Transverse colon (tissue), 4 donors: Measurements from ENCODE around the gene ELOVL1.

ENCODE experiments used
- POLR2AphosphoS5 ChIP-seq, 3 donors: sonication (generic); formaldehyde crosslinking; IDR thresholded peaks; one replicate each; pipeline ENCODE4 v1.6.1; 2016; ENCODE audit warnings: antibody characterized with exemption in 3 of 3
- TF ChIP-seq, protein P1 (sequence below), 5 experiments: fragments of 200-600 bp in 3 of 5; fragments of 450-650 bp in 2 of 5; sonication (generic) in 3 of 5; IDR thresholded peaks; 1 replicate in 2 of 5; 2 replicates in 3 of 5; pipeline ENCODE4 v1.5.1; 2016 to 2017; ENCODE audit warnings: antibody characterized with exemption in 5 of 5, inconsistent platforms in 3 of 5, mild to moderate bottlenecking in 2 of 5, moderate library complexity in 1 of 5

DNA sequence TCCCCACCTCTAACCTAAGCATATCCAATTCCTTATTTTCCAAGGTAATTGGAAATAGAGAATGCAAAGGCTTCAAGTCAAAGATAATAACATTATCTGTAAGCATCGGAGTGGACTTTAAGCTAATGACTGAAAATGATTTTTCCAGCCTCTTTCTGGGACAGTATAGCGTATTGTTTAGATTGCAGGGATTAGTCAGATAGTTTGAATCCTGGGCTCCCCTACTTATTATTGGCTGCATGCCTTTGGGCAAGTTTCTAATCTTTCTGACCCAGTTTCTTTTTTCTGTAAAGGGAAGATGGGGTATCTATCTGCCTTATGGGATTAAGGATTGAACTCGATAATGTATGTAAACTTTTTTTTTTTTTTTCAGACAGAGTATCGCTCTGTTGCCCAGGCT lies 10.6 kb downstream of the ELOVL1 start:
- no peak for TF ChIP-seq POLR2AphosphoS5 (IDR thresholded peaks at IDR 0.05)
- TF ChIP-seq, protein P1, sequence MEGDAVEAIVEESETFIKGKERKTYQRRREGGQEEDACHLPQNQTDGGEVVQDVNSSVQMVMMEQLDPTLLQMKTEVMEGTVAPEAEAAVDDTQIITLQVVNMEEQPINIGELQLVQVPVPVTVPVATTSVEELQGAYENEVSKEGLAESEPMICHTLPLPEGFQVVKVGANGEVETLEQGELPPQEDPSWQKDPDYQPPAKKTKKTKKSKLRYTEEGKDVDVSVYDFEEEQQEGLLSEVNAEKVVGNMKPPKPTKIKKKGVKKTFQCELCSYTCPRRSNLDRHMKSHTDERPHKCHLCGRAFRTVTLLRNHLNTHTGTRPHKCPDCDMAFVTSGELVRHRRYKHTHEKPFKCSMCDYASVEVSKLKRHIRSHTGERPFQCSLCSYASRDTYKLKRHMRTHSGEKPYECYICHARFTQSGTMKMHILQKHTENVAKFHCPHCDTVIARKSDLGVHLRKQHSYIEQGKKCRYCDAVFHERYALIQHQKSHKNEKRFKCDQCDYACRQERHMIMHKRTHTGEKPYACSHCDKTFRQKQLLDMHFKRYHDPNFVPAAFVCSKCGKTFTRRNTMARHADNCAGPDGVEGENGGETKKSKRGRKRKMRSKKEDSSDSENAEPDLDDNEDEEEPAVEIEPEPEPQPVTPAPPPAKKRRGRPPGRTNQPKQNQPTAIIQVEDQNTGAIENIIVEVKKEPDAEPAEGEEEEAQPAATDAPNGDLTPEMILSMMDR (IDR thresholded peaks at IDR 0.05), result no peak
